NCI-H524 treated with DMSO at 0.1 percent for 48 hours (cell line): Measurements from ENCODE around the gene POLD2.

ENCODE experiments used
- DNase-seq: peaks from one replicate; lab custom pipeline; 2025; lab: John Stamatoyannopoulos, UW

The POLD2 gene

DNA sequence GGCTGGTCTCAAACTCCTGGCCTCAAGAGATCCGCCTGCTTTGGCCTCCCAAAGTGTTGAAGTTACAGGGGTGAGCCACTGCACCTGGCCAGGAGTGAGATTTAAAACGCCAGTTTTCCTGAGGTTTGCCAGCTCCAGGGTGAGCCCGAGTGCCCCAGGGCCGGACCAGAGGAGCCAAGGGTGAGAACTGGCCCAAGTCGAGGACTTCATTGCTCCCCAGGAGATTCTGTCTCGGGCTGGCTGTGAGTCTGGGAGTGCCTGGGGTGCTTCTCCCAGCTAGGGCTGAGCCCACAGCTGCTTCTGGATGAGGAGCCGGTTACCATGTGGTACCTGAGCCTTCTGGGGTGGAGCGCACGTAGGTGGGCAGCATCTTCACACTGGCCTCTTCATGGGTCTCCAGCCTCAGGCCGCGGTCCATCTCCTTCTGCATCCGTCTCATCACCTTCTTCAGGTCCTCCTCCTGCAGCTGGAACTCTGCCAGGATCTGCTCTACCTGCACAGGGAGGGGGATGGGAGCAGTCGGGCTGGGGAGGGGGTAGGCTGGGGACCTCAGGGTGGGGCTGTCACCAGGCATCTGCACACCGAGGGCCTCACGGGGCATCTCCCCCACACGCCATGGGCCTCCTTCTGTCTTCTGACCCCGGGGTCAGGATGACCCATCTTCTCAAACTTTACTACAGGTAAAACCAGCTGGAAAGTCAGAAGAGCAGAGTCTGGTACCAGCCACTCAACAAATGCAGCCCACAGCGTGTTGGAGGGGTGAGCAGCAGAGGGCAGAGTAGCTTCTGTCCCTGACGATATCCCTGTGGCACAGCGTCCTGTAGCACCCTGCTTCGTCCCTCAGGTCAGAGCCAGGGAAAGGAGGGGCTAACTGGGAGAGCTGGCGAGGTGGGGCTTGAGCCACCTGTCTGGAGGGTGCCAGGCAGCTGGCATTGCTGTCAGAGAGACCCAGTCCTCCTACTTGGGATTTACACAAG, 29.9 kb upstream of the POLD2 start:
- no peak for DNase-seq

DNA sequence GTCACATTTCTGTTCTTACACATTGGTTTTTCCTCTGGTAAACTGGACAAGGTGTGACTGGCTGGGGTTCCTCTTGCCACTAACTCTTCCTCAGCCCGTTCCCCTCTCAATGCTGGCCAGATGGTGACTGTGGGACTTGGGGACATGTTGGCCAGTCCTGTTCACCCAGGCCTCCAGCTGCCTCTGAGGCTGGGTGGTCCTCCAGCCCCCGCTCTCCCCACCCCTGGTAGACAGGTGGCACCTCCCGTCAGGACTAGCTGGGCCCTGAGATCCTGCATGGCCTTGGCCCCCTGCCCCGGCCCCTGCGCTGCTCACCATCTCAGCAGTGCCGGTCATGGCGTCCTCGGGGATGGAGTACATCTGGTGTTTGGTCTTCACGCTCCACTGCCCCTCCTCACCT, 28.6 kb upstream of the POLD2 start:
- no peak for DNase-seq

DNA sequence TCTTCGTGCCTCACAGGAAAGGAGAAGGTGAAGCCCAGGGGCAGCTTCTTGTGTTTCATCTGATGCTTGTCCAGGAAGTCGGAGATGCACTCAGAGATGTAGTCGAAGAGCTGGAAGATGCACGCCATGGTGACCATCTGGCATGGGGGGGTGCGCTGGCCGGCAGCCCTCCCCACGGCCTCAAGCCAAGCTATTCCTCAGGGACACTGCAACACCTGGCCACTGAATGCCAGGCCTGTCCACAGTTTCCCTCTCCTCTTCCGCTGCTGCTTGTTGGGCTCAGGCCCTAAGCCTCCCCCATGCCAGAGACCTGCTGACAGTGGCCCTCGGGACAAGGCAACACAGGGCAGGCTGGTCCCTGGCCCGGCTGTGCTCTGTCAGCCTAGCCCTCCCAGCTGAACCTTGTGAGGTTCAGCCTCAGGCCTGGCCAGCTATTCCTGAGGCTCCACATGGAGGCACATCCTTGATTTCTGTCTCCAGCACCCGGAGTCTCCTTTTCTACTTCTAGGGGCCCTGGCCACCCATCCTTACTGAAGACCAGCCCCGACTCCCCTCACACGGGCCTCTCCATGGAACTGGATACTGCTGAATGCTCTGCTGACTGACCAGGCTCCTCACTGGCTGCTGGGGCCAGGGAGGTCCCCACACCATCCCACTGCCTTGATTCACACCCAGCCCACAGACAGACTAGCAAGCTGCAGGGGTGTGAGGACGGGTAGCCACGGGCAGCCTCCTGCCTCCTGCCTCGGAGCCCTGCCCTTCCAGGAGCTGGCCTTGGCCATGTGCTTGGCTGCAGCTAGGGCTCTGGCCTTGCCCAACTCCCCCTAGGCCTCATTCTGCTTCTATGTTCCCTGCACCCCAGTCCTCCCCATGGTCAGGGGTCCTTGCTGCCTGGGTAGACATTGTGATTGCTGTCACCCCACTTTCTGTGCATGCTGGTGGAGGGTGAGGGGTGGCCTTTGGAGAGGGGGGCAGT, 27.9 kb upstream of the POLD2 start:
- DNase-seq, result no peak

DNA sequence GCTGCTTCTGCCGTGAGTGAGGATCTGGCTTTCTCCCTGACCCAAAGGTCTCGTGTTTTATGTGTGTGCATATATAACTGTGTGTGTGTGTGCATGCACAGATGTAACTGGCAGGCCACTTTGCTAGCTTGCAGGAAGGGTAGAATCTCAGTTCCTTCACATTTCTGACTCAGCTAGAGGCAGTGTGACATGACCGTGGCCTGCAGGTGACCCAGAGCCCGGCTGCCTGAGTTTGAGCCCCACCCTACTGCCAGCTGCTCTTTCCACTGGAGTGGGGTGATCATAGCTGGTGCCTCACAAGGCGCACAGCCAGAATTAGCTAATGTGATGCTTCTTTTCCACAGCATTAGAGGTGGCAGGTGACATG, 27.1 kb upstream of the POLD2 start:
- DNase-seq, result no peak

DNA sequence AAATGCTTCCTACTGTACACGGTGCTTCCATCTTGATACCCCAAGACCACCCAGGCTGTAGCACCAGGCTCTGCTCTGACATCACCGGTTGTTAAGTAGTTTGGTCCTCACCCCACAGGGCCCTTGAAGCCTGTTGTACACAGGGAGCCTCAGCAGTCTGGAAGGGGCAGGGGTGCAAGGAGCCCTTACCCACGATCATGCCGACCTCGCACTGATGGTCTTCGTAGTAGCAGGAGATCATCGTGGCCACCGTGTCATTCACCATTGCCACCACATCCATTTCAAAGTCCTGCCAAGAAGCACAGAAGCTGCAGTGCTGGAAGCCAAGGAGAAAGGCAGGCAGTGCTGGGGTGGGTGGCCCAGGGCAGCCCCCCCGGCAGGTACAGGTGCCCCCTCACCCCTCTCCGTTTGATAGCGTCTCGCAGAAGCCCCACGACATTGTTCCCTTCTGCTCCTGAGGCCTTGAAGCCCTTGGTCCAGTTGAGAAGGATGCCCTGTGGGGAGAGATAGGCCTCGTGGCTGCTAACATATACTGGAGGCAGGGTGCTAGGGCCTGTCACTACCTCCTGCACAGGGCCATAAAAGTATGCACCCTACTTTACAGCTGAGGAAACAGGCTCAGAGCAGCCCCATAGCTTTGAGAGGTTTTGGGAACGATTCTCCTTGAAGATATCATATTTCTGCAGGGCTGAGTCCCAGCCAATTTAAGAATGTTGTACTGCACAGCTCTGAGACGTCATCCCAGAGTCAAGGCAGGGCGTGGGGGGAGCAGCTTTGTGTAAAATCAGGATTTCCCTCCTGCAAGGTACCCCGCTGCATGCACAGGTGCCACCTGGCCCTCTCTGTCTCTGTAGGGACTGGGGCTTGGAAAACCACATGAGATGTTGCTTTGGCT, 26.5 kb upstream of the POLD2 start:
- DNase-seq, result no peak

DNA sequence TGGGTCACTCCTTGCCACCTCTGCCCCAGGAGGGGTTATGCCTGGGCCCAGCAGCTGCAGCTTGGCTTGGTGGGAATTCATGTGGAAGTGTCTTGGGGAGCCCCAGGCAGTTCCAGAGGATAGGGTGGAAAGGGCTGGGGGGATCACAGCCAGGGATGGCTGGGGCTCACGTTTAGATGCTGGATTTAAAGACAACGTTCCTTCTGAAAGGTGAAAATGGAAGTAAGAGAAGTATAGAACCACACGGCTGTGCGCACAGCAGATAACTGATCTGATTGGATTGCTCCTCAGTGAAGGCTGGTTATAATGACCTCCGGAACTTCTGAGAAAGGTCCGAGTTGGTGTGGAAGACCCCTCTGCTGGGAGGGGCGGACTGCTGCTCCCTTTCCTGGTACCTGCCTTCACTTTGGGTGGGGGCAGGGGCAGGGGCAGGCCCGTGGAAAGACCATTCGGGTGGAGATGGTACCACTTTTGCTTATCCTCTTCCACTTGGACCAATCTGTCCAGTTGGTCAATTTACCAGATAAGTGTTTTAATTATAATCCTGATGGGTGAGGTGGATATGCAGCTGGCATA, 25.7 kb upstream of the POLD2 start:
- DNase-seq, result peak; percentile 53

DNA sequence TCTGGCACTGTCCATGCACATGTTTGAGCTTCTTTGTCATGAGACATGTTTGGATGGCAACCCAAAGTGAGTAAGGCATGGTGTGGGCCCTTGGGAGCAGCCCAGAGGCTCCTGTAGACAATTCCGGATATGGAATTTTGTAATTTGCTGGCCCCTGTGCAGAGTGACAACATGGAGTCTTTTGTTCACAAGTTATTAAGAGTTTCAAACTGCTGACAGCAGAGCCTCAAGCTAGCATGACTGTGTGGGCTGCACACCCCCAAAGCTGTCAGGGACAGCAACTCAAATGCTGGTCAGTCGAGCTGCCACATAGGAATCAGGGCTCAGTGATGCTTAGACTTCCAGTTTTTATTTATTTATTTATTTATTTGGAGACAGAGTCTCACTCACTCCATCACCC, 24.8 kb upstream of the POLD2 start:
- DNase-seq, result no peak

DNA sequence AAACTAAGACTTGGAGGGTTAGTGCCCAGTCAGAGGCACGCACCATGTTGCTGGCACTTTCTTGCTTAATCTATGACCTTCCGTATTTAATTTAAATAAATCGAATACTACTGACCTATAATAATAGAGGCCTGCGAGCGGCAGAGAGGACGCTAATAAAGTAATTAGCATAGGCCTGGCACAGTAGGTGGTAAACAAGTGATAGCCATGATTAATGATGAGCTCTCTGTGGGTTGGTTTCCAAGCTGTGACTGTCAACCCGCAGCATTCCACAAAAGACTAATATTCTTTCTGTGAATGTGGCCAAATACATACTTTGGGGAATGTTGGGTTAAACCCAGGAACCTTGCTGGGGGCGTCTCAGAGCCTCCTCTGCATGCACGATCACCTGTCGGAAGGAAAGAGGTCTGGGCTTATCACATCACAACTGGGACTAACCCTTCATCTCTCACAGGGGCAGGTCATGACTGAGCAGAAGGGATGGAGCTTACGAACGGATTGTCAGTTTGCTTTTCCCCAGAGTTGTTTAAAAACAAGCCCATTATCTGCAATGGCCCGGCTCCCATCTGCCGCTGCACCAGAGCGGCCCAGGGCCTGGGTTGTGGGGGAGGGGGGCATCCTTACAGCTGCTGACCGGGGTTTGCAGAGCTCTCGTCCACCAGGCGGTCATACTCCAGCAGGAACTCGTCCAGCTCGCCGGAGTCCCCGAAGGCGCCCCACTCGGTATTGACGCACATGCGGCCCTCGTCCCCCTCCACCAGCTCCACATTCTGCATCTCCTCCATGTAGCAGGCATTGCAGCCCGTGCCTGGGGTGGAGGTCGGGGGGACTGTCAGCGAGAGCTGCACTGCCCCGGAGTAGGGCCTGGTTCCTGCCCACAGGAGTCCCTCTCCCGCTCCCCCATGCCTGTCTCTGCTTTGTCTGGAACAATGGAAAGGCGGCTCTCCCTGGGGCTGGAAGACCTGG, 24.0 kb upstream of the POLD2 start:
- DNase-seq, result peak; percentile 92

DNA sequence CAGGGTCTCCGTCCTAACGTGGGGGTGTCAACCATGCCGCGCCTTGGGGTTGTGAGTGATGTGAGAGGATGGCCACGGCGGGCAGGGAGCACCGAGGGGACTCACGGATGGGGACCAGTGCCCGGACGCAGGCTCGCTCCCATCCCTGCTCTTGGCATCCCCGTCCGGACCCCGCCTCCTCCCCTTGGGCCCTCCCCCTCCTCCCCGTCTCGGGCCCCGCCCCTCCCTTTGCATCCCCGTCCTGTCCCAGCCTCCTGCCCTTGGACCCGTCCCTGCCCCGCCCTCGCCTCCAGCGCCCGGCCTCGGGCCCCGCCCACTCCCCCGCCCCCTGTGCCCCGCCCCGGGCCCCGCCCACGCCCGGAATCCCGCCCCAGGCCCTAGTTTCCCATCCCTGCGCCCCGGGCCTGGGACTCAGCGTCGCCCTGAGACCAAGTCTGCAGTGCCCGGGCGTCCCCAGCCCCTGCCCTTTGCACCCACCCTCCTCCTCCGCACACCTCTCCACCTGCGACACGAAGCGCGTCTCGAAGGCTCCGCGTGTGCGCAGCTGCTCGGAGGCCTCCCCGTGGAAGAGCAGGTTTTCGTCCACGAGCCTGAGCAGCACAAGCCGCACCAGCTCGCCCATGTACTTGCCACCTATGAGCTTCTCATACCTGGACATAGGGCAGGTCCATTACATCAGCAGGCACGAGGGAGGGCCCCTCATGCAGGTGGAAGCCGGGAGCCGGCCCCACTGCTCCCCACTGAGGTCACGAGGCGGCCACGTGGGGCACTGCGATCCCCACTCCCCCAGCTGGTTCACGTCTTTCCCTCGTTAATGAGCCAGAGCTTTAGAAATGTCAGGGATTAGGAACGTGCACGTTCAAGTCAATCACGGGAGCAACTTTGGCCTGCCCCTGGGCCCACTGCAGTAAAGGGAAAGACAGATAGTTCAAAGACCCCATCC, 22.9 kb upstream of the POLD2 start:
- DNase-seq, result no peak

DNA sequence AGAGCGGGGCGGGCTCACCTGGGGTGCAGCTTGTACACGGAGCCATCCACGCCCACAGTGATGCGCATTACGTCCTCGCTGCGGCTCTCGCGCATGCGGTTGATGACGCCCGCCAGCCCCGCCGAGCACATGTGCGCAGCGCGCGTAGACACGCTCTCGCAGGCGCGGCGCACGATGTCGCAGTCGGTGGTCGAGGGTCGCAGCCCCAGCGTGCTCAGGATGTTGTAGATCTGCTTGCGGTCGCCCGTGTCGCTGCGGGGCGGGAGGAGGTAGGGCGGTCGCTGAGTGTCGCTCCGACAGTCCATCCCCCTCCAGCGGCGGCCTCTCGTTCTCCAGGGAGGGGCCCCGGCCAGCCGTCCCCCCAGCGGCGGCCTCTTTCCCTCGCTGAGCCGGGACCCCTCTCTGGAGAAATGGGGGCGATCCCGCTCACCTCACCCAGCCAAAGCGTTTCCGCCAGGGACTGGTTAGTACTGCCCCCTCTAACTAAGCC, 22.2 kb upstream of the POLD2 start:
- no peak for DNase-seq

DNA sequence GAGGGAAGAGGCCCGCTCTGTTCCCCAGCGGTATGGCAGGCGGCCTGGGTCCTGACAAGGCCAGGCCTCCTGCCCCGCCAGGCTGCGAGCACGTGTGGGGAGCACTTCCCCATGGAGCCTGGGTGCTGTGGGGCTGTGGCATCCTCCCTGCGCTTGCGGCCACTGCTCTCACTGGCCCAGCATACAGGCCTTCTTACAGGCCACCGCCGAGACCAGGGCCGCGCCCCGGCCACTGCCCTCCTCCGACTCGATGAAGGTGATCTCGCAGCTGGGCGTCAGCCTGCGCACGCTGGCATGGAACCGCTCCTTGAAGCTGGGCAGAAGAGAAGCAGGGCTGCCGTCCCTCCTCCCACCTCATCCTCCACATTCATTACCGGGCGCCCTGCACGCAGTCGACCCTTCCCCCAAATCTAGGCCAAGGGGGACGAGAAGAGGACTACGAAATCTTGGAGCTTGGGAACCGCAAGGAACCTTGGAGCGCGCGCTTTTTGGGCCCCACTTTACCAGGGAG, 21.7 kb upstream of the POLD2 start:
- DNase-seq, result no peak

DNA sequence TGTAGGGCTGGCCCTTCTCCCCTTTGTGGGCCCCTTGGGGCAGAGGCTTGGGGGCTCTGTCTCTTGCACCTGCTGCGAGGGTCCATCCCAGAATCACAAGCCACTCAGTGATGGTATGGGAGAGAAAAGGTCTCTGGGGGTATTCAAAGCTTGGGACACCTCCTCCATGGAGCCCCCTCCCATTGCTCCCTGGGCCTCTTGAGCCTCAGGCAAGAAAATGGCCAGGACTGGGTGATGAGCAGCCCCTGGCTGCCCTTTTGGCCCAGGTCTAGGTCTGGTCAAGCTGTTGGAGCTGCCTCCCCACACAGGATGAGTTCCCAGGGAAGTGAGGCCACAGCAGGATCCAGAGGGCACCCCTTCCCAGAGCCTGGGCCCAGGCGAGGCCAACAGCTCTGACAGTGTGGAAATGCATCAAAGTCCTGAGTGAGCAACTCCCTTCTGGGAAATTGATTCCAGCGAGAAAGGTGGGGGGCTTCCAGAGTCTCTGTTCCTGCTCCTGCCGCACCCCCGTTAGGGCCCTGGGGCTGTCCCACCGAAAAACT, 21.1 kb upstream of the POLD2 start:
- no peak for DNase-seq

DNA sequence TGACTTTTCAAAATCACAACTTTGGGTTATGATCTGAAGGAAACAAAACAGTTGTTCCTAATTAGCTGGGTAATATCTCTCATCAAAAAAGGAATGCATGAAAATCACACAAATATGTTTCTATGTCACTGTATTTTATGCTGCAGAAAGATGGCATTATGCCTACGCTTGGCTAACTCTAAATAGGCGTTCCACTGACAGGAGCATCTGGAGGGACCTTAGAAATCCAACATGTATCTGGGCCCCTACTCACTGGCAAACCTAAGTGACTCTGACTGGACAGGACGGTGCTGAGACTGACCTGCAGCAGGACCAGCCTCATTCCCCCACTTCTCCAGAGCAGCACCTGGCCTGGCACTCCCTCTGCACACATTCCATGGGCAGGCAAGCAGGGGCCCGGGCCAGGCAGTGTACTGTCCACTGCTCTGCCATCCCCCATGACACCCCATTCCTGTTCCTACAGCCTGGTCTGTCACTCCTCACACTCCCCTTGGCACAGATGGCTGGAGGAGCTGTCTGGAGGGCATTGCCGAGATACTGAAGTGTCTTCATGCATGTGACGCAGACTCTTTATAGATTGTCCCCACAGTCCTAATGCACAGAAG, 20.4 kb upstream of the POLD2 start:
- DNase-seq, result no peak

DNA sequence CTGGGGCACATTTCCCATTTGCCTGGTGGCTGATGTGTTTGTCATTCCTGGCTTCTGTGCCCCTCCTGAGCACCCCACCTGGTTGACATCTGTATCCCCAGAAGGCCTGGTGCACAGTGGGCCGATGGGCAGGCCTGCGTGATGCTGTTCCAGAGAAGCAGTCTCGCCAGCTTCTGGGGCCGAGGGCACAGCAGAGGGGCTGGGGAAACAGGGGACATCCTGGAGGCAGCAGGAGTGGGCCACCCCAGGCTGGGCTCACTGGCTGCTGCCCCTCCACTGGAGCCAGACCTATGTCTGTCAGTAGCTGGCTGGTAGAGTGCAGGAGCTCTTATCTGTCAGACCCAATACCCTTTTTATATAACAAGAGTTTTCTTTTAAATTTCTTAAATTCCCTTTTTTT, 18.7 kb upstream of the POLD2 start:
- no peak for DNase-seq

DNA sequence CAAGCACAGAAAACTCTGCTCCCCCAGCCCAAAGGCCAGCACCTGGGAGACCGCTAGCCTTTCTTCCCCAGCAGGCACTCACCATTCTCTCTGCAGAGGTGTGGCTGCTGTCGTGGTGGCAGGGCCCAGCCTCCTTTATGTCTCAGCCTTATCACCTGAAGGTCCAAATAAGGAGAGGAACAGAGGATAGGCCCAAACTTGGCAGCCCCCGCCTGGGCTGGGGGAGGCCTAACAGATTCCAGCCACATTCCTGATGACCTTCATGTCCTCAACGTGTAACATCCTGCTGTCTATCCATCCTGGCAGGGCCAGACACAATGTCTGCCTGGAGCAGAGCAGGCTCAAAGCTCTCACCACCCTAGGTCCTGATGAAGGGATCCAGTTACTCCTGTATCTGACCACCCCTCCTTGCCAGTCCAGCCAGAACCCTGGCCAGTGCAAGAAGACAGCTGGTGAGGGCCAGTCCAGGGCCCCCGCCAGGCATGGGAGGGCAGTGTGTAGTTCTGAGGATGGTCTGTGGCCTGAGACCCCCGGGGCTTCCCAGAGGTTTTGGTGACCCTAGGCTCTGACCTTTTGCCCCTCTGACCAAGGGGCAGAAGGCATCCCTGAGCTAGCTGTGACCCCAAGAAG, 18.0 kb upstream of the POLD2 start, which contains the start of gene MYL7:
MYL7 (minus strand) TSS at position 112 of the 630 bp plus-strand sequence; CDS start at position 85, 27 bp downstream.
- DNase-seq, result no peak

DNA sequence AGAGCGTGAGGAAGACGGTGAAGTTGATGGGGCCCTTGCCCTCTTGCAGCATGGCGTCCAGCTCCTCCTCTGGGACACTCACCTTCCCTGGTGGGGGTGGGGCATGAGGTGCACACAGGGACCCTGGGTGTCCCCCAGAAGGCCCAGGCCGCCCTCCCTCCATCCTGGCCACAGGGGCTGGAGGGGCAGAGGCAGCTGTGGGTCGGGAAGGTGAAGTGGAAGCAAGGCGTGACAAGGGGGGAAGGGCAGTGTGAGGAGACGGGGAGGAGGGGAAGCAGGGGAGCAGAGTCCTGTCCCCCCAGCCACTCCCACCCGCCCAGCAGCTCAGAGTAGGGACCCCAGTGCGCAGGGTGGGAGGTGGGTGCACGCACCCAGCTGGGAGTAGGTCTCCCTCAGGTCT, 17.0 kb upstream of the POLD2 start:
- no peak for DNase-seq

DNA sequence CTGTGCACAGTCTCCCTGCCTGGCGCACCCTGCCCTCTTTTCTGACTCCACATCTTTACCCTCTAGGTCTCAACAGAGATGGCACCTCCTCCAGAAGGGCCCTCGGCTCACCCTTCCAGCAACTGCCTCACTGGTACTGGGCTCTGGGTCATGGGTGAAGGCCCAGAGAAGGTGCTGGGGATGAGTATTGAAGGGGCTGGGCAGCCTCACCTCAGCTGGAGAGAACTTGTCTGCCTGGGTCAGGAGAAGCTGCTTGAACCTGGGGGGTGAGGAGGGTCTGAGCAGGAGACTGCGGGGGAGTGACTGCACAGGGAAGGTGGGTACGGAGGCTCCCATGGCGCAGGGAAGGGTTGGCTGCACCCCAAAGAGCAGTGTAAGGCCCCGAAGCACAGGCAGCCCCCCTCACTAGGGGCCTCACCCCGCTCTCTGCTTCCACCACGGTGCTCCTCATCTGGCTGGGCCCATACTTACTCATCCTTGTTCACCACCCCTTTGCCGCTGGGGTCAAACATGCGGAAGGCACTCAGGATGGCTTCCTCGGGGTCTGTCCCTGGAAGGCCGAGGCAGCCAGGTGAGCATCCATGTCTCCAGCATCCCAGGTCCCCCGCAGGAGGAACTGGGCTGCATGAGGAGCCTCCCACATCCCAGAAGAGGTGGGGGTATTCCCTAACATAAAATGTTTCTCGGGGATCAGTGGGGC, 16.1 kb upstream of the POLD2 start:
- DNase-seq, result no peak
